ENCODE results near the gene RNASE9.
"Not testable (repeated sequence)": the region's sequence is repeated elsewhere in the genome, so short reads cannot be mapped to it uniquely, and the experiment has no call there.

The RNASE9 gene

DNA sequence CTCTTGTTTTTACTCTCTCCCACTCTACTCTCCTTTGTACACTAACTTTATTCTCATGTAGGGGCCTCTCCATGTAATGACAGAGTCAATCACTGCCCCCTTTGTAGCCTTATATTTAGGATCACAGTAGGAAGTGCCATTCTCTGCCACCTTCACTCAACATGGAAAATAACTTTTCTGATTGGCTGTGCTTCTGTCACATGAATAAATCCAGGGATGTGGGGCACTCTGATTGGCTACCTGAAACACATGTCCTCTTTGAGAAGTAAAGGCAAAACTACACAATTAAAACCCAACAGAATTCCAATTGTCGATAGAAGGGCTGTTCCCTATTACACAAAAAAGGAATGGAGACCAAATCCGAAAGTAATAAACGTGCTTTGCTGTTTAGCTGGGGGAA, at the start of gene RNASE9:
Gene RNASE9, minus strand, starts transcription at position 87 of the 400 bp plus-strand sequence.
- DNase-seq (ENCODE audit: low read depth in 1 of 2, low spot score in 1 of 2) = no peak

DNA sequence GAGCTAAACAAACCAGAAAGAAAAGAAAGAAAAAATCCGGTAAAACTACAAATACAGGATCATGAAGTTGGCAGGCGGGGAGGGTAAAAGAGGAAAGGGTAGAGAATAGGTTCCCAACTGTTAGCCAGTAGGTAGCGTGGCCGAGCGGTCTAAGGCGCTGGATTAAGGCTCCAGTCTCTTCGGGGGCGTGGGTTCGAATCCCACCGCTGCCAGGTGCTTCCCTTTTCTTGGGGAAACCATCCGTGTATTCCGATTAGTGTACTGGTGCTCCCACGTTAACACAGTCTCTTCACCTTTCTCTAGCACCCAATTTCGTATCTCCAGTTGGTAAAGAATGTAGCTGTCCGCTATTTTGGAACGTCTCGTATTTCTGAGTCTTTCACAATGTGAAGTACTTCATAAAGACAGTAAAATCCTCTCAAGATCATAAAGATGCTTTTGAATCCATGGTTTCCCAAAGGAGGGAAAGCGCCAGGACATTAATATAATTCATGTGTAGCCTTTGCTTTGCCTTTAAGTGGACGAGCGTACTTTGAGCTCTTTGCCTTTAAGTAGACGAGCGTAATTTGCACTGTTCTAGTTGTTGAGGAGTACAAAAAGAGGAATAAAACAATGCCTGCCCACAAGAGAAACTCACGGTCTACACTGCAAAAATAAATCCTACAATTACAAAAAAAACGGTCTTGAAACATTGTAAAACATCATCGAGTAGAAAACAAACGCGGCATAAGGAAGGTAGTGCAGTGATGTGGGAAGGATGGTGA, 49.3 kb upstream of the RNASE9 start:
- DNase-seq (ENCODE audit: low read depth in 1 of 2, low spot score in 1 of 2) = peak; percentile 45 to 60

- DNase-seq (ENCODE audit: low read depth in 1 of 2, low spot score in 1 of 2) = no peak
These were observed 48.6 kb upstream of the RNASE9 start for GRCh38 chr14:20609215-20610001.

DNA sequence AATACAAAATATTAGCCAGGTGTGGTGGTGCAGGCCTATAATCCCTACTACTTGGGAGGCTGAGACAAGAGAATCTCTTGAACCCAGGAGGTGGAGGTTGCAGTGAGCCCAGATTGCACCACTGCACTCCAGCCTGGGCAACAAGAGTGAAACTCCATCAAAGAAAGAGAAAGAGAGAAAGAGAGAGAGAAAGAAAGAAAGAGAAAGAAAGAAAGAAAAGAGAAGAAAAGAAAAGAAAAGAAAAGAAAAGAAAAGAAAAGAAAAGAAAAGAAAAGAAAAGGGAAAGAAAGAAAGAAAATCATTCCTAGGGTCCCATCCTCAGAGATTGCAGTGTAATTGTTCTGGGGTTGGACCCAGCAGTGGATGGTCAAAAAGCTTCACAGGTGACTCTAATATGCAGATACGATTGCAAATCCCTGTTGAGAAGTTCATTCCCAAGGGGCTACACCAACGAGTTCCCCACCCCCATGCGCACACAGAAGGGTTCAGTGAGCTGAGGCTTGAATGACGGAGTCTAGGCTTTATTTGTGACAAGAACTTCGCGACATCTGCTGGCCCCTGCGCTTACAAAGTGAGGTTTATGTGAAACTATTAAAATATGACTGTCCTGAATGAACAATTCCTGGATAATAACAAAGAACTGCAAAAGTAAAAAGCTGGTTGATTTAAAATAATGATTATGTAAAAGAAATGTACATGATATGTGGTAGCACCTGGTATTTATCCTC, 47.7 kb upstream of the RNASE9 start:
- DNase-seq (ENCODE audit: low read depth in 1 of 2, low spot score in 1 of 2) = no peak

DNA sequence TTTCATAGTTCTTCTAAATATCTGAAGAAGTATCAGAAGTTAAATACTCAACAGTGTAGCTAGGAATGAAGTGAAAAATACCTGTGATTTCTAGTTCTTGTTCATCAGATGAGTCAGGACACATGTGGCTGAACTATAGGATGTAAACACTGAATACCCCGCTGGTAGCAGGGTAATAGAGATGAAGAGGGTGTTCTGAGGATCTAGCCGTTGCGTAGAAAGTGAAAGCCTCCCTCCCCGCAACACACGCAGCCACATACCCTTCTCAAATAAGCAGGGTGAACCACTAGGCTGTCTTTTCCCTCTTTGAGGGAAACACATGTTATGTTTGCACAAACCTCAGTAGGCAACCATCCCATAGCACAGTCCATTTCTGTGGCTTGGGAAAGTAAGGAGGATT, 46.8 kb upstream of the RNASE9 start:
- no peak for DNase-seq (ENCODE audit: low read depth in 1 of 2, low spot score in 1 of 2)

DNA sequence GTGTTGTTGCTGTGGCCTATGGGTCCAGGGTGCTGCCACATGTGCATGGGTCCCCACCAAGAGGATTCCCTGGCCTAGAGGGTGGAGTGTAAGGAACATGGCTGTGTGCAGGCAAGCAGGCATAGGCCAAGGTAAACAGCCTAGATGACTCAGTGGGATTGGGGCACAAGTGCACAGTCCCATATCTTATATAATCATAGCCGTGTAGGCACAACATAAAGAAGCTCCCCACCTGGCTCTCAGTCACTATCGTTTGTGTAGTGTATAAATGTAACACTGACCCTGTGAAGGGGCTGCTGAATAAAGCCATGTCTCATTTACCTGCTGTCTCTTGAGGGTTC, 46.0 kb upstream of the RNASE9 start:
- no peak for DNase-seq (ENCODE audit: low read depth in 1 of 2, low spot score in 1 of 2)

DNA sequence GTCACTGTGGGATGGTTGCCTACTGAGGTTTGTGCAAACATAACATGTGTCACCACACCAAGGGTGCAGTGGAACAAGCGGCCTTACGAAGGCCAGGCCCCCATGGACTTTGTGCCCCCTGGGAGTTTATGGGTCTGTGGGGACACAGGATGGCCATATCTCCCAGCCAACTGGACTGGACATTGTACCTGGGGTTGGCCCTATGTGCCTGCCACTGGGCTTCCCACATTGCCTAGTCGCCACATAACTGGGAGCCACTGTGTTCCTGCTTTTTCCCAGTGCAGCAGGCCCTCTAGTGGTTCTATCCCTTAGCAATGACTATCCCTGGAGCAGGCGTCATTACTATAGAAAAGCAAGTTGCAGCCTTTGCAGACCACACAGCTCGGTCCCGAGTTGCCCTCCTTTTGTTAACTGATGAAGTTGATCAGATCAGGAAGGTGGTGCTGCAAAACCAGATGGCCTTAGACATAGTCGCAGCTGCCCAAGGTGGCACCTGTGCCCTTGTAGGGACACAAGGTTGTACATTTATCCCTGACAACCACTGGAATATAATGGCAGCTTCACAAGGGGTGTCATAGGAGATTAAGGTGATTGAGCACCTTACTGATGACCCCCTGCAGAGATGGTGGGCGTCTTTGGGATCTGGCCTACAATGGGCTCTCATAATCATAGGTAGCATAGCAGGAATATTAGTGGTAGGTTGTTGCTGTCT, 45.5 kb upstream of the RNASE9 start:
- DNase-seq (ENCODE audit: low read depth in 1 of 2, low spot score in 1 of 2) = no peak

DNA sequence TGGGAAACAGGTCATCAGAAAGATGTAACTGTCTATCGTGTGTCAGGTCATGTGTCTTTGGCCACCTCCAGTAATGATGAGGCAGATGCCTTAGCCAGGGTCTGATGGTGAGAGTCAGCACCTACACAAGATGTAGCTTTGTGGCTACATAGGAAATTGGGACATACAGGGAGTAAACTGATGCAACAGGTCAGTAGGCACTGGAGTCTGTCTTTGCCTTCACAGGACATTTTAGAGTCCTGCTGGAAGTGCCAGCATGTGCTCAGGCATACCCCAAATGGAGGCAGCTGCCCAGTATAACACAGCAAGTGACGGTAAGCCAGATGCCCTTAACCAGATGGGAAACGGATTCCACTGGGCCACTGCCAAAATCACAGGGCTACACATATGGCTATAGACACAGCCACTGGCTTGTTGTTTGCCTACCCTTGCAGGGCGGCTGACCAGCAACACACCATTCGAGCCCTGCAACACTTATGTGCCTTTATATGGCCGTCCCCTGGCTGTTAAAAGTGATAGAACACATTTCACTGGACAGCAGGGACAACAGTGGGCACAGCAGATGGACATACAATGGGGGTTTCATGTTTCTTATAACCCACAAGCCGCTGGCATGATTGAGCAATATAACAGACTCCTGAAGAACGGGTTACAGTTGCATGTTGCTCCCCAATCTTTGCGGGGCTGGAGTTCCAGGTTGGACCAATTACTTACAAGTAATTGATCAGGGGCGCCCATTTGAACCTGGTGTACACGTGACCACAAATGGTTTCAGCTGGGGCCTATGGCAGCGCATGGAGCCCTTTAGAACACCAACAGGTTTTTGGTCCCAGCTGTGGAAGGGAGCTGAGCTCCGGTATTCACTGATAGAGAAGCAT, 43.2 kb upstream of the RNASE9 start:
- DNase-seq (ENCODE audit: low read depth in 1 of 2, low spot score in 1 of 2) = no peak

- no peak for DNase-seq (ENCODE audit: low read depth in 1 of 2, low spot score in 1 of 2)
These were observed 41.7 kb upstream of the RNASE9 start for GRCh38 chr14:20602583-20602982.

DNA sequence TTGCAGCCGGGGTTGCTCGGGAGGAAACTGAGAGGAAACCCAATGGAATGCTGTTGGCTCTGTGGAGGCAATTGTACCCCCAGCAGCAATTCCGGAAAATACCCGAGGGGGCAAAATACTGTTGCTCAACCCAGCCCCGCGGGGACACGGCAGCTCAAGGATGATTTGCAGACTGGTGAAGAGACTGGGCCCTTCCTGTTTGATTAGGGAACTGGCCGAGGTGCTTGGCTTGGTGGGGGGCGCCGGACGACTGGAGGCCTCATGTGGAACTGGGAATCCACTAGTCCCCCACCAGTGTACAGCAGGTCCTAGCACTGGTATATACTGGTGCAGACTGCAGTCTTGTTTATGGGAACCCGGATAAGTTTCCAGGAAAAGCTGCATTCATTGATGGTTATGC, 40.7 kb upstream of the RNASE9 start:
- DNase-seq (ENCODE audit: low read depth in 1 of 2, low spot score in 1 of 2) = no peak

GRCh38 chr14:20597108-20597507, 36.3 kb upstream of the RNASE9 start:
- DNase-seq (ENCODE audit: low read depth in 1 of 2, low spot score in 1 of 2) = no peak

DNA sequence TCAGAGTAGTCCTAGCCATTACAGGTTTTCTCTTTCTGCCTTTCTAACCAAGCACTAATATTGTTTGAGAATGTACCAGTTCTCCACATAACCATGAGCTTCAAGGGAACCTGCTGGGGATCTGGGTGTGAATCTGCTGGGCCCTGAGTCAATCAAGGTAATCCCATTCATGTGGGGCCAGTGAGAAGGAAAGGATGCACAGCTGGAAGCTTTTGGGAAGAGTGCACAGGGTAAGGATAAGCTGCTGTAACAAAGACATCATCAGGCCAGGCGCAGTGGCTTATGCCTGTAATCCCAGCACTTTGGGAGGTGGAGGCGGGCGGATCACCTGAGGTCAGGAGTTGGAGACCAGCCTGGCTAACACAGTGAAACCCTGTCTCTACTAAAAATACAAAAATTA, 34.9 kb upstream of the RNASE9 start:
- DNase-seq (ENCODE audit: low read depth in 1 of 2, low spot score in 1 of 2) = not testable (repeated sequence)

DNA sequence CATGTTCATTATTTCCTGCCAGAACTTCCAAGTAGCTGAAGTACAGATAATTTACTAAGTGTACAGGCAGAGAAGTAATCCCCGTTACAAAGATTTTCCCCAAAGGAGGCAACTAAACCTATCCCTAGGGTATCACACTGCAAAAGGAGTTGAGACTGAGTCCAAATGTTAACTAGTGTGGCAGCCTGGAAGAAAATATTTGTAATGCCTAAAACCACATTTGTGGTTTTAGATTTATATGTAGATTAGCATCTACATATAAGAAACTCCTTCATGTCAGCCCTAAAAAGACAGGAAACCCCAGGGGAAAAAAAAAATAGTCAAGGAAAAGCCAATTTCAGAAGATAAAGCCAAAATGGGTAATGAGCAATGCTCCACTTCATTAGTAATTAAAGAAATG, 31.7 kb upstream of the RNASE9 start:
- no peak for DNase-seq (ENCODE audit: low read depth in 1 of 2, low spot score in 1 of 2)

GRCh38 chr14:20591235-20591634, 30.4 kb upstream of the RNASE9 start, which contains the start of gene RNASE12:
RNASE12 (minus strand) TSS chr14:20591376; CDS start chr14:20590723, 653 bp downstream.
- DNase-seq (ENCODE audit: low read depth in 1 of 2, low spot score in 1 of 2) = no peak

DNA sequence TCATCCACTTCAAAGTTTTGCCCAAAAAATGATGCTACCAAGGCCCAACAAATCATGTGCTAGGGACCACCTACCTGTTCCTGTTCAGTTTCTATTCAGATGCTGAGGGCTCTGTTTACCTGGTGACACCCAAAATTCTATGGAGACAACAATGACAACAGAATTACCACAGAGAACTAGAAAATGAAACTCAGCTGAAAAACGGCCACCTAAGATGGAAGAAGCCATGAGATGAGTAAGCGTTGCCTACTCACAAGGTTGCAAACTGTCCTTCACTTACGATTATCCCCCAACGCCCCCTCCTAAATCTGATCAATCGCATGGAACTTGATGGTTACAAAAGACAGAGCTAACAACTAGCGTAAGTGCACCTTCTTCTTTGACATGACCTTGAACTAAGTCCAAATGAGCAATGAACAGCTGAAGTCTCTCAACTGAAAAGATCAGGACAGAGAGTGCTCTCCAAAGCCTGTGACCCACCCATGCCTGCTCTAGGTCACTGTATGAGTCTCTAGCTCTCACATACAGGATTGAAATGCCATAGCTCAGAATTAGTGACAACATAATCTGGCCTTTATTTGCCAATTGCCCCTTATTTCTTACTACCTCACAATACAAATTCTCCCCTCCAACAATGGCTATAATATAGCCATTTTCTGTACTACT, 26.8 kb upstream of the RNASE9 start, which contains the start of gene RNASE11:
Gene RNASE11, minus strand, starts transcription at position 513 of the 666 bp plus-strand sequence.
- no peak for DNase-seq (ENCODE audit: low read depth in 1 of 2, low spot score in 1 of 2)

- DNase-seq (ENCODE audit: low read depth in 1 of 2, low spot score in 1 of 2) = no peak
These were observed 23.1 kb upstream of the RNASE9 start for GRCh38 chr14:20583908-20584307.

DNA sequence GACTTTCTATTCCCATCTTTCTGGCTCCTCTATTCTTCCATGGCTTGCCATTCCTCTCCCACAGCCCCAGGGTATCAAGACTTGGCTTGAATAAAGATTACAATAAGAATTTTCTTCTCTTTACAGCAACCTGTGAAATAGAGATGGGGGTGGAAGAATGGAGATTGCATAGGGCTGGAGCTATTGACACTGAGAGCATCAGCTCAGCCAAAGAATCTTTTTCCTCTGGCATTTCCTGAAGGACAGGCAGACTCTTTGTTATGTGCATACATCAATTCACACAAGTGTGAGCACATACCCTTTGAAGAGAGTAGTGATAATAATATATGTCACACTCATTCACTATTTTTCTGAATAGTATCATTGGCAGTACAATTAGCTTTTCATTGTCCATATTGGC, 22.3 kb upstream of the RNASE9 start:
- DNase-seq (ENCODE audit: low read depth in 1 of 2, low spot score in 1 of 2) = no peak

DNA sequence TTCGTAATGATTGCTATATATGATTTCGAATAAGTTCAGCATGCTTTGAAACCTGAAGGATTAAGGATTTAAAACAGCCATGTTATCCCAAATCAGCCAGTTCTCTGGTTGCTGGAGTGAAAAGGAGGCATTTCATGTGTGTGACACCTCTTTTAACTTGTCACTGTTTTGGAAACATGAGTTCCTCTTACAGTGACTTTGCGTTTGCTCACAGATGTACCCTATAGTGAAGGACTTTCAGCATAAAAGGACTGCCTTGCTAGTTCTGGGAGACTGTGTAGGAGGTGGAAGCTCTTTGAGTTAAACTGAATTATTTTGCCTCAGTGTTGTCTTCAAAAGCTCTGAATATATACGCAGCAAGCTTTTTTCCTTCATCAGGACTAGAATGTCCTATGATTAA, 19.4 kb upstream of the RNASE9 start:
- DNase-seq (ENCODE audit: low read depth in 1 of 2, low spot score in 1 of 2) = no peak

DNA sequence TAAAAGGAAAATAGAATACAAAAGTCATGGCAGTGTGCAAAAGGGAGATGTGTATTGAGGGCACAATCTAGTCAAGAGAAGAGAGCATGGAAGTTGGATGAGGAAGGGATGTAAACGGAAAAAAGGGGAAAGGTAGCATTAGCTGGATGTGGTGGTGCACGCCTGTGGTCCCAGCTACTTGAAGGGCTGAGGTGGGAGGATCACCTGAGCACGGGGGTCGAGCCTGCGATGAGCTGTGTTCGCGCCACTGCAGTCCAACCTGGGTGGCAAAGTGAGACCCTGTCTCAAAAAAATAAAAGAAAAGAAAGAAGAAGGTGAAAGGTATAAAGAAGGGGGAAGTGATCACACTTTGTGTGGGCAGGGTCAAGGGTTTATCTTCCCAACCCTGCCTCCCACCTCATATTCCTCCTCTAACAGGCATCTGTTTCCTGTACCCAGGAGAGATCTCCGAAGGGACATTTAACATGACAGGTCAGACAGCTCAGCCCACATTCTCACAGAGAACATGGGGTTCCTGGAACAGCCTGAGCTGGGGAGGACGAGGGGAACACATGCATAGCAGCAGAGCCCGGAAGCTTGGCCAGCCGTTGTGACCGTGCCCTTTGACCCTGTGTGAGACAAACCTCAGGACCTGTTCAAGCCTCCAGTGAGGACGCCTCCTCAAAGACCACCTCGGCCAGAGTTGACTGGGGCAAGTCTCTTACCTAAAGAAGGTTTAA, 18.1 kb upstream of the RNASE9 start:
- DNase-seq (ENCODE audit: low read depth in 1 of 2, low spot score in 1 of 2) = no peak

All from stimulated activated CD4-positive, alpha-beta T cell treated with anti-CD3 and anti-CD28 coated beads, Interleukin-15, amount 100 ng/mL, for 1 hour (primary cell).